ENCODE data around the gene TAS2R30. TPM values are rescaled to one million over a fixed set of nuclear protein-coding genes. Genes with fewer than 3 reads are reported as not detected.

Gene TAS2R30
- total and polyA plus RNA-seq, 9 of the 15 experiments (the other 6 are each of a cell fraction or from before 2014, with no cell fraction given), result 0.11 to 4.0 (median 0.99) TPM; not detected in 3

DNA sequence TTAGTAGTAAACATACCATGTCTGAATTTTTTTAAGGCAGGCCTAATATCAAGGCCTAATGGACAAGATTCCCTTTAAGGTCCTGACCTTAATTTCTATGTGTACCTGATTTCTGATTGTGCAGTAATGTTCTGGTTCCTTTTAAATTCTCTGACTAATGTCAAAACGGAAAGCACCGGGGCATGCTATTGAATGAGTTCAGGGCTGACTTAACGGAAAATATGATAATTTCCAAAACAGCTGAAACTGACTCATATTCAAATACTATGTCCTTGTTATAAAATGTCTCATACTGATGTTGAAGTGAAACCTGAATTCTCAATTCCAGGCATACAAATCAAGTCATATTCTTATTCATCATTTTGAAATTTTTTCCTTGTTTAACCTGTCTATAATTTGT, 49.0 kb downstream of the TAS2R30 start:
- WGBS (ENCODE audit: insufficient coverage, low coverage, missing lambda C conversion rate), result no CpG with 5 or more reads among the region's 3 CpGs
- Histone ChIP-seq H3K9me3 (replicated peaks; ENCODE audit: control insufficient read depth, insufficient read depth, low read depth, low read length) (no peaks in the 10 kb centered on the region), H3K4me2 (ENCODE audit: insufficient read depth, low read length) (no peak overlapping the region), H3K4me3 (no peak overlapping the region), H3K9ac (ENCODE audit: insufficient read depth in 1 of 2, low read depth in 2 of 2, low read length in 2 of 2) (no peak overlapping the region), H3K79me2 (ENCODE audit: control insufficient read depth, insufficient read depth, low read length) (no peaks in the 10 kb centered on the region), H4K20me1 (replicated peaks; ENCODE audit: control insufficient read depth, insufficient read depth, low read length) (no peaks in the 10 kb centered on the region), H3K9me1 (ENCODE audit: control insufficient read depth, insufficient read depth, low read length) (no peaks in the 10 kb centered on the region), H3K27me3 (ENCODE audit: control insufficient read depth in 2 of 2, insufficient read depth in 2 of 2, low read length in 2 of 2) (no peaks in the 10 kb centered on the region), H3K4me1 (replicated peaks in 1 of 2; ENCODE audit: control insufficient read depth in 2 of 2, insufficient read depth in 2 of 2, low read length in 2 of 2) (no peaks in the 10 kb centered on the region), H3K27ac (ENCODE audit: extremely low read depth, low read depth, low read length) (no peak overlapping the region), H3K36me3 (ENCODE audit: control insufficient read depth, insufficient read depth, low read length) (no peaks in the 10 kb centered on the region), H2AFZ (ENCODE audit: low read depth, low read length) (no peak overlapping the region)
- BruUV-seq (replicated peaks), result no TSS peak
- CTCF ChIA-PET (ENCODE audit: low intra/inter-chr PET ratio), result no interaction called here
- in situ Hi-C loops (cut with MboI), result no loop called here
- ATAC-seq, result no peak
- no peak for DNase-seq (ENCODE audit: extremely low read depth in 1 of 4, low spot score in 3 of 4)
- no peak for FAIRE-seq
- POLR2A ChIA-PET, result no interaction called here
- intact Hi-C loops (cut with micrococcal nuclease), result no loop called here
- TF ChIP-seq EGR1 (conservative IDR thresholded peaks at IDR 0.05) (no peak), ZC3H8 (IDR thresholded peaks at IDR 0.05) (no peak), TOE1 (IDR thresholded peaks at IDR 0.05; ENCODE audit: borderline replicate concordance) (no peak), TOE1 (CRISPR knock-in tag; IDR thresholded peaks at IDR 0.05; ENCODE audit: borderline replicate concordance, low read depth) (no peak), PCBP2 (IDR thresholded peaks at IDR 0.05; ENCODE audit: low read depth, low read length, poor library complexity, severe bottlenecking) (no peak), NR1H2 (CRISPR knock-in tag; IDR thresholded peaks at IDR 0.05) (no peak), KAT7 (CRISPR knock-in tag; IDR thresholded peaks at IDR 0.05; ENCODE audit: borderline replicate concordance) (no peak), PHF8 (IDR thresholded peaks at IDR 0.05; ENCODE audit: borderline replicate concordance, low read length) (no peak), SOX6 (IDR thresholded peaks at IDR 0.05) (no peak), SIX5 (IDR thresholded peaks at IDR 0.05; ENCODE audit: borderline replicate concordance in 1 of 2, insufficient read depth in 1 of 2, low read depth in 1 of 2, low read length in 2 of 2) (no peak), ZBTB17 (CRISPR knock-in tag; IDR thresholded peaks at IDR 0.05) (no peak), RB1 (IDR thresholded peaks at IDR 0.05; ENCODE audit: low read depth) (no peak), ZNF239 (CRISPR knock-in tag; IDR thresholded peaks at IDR 0.05) (no peak)
- TF ChIP-seq, protein P1, sequence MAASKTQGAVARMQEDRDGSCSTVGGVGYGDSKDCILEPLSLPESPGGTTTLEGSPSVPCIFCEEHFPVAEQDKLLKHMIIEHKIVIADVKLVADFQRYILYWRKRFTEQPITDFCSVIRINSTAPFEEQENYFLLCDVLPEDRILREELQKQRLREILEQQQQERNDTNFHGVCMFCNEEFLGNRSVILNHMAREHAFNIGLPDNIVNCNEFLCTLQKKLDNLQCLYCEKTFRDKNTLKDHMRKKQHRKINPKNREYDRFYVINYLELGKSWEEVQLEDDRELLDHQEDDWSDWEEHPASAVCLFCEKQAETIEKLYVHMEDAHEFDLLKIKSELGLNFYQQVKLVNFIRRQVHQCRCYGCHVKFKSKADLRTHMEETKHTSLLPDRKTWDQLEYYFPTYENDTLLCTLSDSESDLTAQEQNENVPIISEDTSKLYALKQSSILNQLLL (CRISPR knock-in tag; IDR thresholded peaks at IDR 0.05; ENCODE audit: borderline replicate concordance), result no peak
- TF ChIP-seq, protein P2, sequence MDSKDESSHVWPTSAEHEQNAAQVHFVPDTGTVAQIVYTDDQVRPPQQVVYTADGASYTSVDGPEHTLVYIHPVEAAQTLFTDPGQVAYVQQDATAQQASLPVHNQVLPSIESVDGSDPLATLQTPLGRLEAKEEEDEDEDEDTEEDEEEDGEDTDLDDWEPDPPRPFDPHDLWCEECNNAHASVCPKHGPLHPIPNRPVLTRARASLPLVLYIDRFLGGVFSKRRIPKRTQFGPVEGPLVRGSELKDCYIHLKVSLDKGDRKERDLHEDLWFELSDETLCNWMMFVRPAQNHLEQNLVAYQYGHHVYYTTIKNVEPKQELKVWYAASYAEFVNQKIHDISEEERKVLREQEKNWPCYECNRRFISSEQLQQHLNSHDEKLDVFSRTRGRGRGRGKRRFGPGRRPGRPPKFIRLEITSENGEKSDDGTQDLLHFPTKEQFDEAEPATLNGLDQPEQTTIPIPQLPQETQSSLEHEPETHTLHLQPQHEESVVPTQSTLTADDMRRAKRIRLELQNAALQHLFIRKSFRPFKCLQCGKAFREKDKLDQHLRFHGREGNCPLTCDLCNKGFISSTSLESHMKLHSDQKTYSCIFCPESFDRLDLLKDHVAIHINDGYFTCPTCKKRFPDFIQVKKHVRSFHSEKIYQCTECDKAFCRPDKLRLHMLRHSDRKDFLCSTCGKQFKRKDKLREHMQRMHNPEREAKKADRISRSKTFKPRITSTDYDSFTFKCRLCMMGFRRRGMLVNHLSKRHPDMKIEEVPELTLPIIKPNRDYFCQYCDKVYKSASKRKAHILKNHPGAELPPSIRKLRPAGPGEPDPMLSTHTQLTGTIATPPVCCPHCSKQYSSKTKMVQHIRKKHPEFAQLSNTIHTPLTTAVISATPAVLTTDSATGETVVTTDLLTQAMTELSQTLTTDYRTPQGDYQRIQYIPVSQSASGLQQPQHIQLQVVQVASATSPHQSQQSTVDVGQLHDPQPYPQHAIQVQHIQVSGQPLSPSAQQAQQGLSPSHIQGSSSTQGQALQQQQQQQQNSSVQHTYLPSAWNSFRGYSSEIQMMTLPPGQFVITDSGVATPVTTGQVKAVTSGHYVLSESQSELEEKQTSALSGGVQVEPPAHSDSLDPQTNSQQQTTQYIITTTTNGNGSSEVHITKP (IDR thresholded peaks at IDR 0.05; ENCODE audit: partially characterized antibody), result no peak
